DMS153 treated with DMSO at 0.1 percent for 48 hours (cell line): Measurements from ENCODE around the gene PARP11.
"Not testable (repeated sequence)": the region's sequence is repeated elsewhere in the genome, so short reads cannot be mapped to it uniquely, and the experiment has no call there.

Experiments used
- DNase-seq: peaks from one replicate; lab custom pipeline; 2025; ENCODE audit not compliant: unreplicated experiment; lab: John Stamatoyannopoulos, UW

PARP11 gene

DNA sequence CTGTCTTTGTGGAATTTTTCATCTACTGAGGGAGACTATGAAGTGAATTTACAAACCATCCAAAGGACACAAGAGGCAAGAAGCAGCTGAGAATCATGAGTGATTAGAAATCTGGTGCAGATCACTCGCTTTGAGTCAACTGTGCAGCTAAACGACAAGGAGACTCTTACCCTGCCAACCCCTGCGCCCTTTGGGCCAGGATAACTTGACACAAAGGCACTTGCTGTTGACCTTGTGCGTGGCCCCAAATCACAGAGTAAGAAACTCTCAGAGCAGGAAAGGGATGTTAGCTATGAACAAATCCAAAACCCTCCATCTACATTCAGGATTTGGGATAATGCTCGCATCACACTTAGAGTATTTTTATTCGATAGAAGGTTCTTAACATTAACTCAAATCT, 11.5 kb upstream of the PARP11 start:
- no peak for DNase-seq

DNA sequence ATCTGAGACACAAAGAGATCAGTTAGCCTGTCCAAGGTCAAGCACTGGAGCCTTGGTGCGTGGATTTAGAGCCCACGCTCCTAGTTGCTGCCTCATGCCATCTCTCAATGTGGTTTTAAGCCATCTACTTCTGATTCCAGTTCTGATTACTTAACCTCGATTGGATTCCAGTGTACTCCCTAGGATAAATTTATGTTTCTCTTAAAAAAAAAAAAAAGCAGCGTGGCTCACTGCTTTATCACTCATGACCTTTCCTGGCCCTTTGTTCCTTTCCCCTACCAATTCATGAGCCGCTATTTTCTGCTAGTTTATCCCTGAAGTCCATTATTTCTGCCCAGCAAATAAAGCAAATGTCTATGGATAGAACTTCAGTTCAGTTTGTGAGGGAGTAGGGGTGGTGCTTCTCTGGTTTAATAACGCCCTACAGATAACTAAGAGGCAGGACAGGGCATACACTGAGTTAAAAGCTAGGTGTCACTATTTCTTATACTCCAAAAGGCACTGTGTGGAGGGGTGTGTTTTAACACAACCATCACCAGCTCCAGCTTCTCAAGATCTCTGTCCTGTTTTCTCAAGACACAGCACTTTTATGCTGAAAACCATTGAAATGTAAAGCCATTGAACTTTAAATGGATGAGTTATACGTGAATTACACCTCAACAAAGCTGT, 9.8 kb upstream of the PARP11 start:
- DNase-seq = no peak

DNA sequence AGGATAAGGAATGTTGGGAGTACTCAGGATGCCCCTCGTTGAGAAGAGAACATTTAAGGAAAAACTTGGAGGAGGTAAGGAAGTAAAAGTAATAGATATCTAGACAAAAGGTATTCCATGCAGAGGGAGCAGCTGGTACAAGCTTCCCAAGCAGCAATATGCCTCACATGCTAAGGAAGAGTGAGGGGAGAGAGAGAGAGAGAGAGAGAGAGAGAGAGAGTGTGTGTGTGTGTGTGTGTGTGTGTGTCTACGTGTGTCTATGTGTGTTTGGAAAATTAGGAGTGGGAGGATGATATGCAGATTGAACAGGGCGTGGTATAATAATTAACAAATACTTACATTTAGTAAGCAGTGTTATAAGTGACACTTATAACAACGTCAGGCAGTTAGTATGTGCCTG, 9.2 kb upstream of the PARP11 start:
- no peak for DNase-seq

DNA sequence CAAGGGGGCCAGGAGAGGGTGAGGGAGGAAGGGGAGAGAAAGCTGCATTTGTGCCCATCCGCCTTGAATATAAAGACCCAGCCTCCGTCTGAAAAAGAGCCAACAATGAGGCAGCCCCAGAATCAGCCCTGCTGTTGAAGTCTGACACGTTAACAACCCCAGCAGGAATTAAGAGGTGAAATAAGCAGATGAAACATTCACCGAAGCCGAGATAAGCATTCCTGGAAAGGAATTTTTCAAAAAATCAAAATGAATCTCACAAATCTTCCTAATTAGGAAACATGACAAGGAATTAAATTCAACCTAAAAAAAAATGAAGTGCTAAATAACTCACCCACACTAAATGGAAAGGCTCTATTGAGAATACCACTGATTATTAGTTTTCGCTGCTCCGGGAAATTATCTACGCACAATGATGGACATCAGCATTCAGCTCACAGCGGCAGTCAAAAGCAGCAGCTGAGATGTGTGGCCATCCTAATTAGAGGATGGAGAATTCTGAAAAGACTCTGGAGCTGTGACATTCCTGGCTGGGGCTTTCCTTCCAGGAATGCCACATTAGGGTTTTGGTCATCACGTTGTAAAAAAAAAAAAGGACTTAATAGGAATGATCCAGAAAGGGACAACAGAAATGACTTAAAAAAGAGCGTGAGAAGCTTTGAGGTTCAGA, 8.2 kb upstream of the PARP11 start:
- DNase-seq = no peak

DNA sequence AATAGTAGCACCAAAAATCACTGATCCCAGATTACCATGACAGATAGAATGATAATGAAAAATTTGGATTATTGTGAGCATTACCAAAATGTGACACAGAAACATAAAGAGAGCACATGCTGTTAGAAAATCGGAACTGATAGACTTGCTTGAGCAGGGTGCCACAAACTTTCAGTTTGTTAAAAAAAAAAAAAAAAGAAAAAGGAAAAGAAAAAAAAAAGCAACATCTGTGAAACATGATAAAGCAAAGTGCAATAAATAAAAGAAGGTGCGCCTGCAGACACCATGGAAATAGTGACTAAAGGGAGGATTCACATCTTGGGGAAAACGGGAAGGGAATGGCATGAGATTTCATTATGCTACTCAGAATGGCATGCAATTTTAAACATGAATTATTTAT, 6.6 kb upstream of the PARP11 start:
- DNase-seq = no peak

DNA sequence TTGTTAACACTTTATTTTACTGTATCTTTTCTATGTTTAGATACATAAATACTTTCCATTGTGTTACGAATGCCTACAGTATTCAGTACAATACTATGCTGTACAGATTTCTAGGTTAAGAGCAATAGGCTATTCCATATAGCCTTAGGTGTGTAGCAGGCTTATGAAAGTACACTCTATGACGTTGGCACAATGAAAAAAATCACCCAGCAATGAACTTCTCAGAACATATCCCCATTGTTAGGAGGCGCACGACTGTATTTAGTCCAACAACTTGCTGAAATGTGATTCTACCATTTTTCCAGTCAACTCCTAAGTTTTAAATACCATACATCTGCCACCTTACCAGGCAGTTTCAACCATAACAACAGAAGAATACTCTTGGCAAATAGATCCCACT, 1.8 kb downstream of the PARP11 start:
- DNase-seq = no peak

DNA sequence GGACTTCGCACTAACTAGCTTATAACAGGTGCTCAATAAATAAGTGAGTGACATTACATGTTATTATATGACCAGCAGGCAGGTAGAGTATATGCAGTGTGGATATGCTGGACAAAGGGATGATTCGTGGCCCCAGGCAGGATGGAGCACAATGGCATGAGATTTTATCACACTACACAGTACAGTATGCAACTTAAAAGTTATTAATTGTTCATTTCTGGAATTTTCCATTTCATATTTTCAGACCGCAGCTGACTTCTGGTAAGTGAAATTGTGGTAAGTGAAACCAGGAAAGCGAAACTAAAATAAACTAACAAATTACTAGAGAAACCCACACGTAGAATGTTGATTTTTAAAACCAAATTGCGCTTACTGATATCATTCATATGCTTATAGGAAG, 3.3 kb downstream of the PARP11 start:
- no peak for DNase-seq

DNA sequence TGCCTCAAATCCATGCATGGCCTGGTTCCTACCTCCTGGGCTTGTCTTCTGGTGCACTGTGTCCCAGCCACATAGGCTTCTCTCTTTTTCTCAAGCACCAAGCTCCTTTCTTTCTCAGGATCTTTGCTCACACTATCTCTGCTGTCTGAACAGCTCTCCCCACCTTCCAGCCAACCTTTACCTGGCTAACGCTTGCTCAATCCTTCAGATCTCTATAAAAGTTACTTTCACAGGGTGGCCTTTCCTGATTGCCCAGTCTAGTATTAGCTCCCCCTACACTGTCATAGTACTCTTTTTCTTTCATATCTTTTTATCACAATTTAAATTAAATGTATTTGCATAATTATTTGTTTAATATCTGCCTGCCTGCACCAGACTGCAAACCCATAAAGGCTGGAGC, 3.8 kb downstream of the PARP11 start:
- no peak for DNase-seq

DNA sequence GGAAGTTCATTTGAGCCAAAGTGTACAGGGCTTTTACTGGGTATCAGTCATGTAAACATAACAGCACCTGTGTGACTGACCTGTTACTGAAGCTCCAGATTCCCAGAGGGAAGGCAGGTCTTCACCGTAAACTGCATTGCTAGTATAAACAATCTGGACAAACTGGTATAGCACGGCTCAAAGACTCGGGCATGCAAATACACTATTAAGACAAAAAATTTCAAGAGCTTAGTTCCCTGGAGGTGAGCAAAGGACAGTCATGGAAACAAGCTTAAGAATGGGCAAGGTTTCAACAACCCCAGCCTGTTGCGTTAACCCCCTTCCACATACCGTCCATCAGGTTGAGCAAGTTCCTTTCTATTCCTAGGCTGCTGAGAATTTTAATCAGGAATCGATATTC, 9.4 kb downstream of the PARP11 start:
- no peak for DNase-seq

DNA sequence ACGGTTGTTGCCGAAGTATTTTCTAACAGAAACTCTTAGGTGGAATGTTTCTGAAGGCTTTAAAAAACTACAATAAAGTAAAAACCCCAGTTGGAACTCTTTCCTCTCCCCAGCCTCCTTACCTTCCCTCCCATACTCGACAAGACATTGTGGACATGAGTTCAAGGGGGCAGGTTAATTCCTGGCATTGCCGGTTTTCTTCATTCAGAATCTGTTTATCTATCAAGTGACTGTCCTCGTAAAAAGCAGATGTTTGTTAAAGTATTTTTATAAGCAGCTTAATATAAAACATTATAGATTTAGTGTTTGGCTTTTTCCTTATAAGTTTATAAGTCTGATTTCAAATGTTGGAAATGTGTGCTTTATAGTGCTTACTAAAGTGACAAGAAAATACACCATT, 30.7 kb downstream of the PARP11 start:
- no peak for DNase-seq

DNA sequence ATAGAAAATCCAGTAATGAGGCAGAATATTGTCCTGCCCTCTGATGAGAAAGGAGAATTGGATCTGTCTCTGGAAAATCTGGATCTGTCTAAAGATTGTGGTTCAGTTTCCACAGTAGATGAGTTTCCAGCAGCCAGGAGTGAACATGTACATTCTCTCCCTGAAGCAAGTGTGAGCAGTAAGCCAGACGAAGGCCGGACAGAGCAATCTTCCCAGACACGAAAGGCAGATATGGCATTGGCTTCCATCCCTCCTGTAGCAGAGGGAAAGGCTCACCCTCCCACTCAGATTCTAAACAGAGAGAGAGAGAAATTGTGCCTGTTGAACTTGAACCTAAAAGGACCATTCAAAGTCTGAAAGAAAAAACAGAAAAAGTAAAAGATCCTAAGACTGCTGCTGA, 31.4 kb downstream of the PARP11 start:
- DNase-seq = no peak

DNA sequence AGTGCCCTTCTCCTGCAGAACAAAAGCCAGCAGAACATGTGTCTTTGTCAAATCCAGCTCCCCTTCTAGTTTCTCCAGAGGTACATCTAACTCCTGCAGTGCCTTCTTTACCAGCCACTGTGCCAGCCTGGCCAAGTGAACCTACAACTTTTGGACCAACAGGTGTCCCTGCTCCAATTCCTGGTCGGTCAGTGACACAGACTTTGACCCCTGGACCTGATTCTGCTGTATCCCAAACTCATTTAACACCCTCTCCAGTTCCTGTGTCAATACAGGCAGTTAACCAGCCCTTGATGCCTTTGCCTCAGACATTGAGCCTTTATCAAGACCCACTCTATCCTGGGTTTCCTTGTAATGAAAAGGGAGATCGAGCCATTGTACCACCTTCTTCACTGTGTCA, 32.4 kb downstream of the PARP11 start:
- DNase-seq = not testable (repeated sequence)

DNA sequence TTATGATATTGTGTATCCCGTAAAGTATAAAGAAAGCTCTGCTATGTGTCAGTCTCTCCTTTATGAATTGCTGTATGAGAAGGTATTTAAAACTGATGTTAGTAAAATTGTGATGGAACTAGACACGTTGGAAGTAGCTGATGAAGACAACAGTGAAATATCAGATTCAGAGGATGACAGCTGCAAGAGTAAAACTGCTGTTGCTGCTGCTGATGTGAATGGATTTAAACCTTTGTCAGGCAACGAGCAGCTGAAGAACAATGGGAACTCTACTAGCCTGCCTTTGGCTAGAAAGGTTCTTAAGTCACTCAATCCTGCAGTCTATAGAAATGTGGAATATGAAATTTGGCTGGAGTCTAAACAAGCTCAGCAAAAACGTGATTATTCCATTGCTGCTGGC, 33.5 kb downstream of the PARP11 start:
- DNase-seq = not testable (repeated sequence)

DNA sequence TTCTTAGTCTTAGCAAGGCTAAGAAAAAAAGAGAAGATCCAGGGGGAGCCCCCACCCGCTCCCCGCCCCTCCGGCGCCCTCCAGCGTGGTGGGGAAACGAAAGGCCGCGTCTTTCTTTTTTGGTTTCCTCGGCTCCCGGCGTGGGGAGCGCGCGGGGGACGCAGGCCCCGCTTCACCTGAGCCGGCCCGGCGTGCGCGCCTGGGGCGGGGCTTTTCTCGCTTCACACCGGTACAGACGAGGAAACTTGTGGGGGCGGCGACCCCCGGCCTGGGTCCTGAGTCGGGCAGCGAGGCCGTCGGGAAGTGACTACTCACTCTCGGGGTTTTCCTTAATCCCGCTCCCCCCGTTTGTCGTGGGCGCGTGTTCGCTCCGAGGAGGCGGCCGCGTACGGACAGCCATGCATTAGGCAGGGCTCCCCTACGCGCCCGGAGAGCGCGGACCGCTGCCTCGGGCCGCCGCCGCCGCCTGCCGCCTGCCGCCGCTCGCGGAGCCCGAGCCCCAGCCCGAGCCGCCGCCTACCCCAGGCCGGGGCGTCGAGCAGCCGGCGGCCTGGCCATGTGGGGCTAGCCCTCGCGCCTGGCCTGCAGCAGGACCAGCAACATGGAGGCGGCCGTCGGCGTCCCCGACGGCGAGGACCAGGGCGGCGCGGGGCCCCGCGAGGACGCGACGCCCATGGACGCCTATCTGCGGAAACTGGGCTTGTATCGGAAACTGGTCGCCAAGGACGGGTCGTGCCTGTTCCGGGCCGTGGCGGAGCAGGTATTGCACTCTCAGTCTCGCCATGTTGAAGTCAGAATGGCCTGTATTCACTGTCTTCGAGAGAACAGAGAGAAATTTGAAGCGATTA, 34.3 kb downstream of the PARP11 start:
- not testable (repeated sequence) for DNase-seq

DNA sequence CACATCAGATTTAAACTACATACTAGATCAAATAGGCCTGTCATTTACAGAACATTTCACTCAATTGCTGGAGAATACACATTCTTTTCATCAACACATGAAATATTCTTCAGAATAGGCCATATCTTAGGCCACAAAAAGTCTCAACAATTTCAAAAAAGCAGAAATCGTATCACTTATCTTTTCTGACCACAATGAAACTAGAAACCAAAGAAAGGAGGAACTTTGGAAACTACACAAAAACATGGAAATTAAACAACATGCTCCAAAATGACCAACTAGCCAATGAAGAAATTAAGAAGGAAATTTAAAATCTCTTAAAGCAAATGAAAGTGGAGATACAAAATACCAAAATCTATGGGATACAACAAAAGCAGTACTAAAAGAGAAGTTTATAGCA, 35.1 kb downstream of the PARP11 start:
- DNase-seq = no peak

DNA sequence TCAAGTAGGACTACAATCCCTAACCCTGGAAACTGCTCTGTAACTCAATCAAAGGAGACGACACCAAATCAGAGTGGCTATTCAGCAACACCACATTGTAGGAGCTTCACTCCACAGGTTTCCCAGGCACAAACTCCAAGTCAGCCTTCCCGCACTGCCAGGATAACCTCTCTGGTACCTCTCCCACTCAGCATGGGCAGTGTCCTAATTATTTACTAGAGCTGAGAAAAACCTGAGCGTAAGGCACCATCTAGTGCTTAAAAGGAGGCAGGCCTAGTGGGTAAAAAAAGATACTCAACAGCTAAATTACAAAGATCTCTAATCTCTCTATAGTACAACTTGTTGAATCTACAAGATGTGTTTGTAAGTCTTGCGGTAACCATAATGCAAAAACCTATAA, 36.1 kb downstream of the PARP11 start:
- no peak for DNase-seq

DNA sequence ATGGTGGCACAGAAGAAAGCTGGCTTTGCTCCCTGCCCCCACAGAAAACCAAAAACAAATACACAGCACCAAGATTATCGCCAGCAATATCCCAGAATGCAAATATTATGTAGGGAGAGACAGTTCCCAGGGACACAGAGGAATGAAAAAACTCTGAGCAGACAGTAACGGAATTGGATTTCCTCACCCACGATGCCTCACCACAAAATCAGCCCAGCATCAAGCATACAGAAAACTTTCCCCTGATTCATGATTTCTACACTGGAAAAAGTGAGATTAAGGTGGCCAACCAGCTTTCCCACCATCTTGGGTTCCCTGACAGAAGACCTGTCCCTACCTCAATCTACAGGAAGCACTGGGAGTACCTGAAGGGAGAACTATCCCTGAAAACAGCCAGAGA, 36.6 kb downstream of the PARP11 start:
- DNase-seq = no peak

DNA sequence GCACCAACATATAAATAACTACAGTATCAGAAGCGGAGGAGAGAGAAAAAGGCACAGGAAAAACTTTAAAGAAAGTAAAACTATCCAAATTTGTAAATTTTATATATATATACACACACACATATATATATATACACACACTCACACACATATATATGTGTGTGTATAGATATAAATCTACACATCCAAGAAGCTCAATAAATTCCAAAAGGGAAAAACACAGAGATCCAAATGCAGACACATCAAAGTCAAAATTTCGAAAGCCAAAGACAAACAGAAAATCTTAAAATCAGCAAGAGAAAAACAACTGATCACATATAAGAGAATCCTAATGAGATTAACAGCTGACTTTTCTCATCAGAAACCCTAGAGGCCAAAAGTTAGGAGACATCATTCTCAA, 37.3 kb downstream of the PARP11 start:
- DNase-seq = no peak

DNA sequence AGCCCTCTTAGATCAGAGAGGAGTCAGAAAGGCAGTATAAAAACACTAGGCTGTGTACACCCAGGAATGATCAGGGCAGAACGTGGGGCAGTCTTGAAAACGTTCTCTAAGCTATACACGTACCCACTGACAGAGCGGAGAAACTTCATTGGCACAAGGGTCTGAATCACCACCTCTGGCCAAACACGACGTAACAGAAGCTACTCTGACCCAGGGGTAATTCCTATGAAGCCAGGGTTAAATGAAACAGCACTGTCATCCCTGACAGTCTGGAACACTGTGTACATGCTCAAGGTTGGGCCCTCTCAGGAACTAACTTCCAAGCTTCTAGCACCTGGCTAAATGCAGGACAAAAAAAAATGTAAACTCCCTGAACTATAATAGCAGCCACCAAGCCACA, 38.4 kb downstream of the PARP11 start:
- no peak for DNase-seq

DNA sequence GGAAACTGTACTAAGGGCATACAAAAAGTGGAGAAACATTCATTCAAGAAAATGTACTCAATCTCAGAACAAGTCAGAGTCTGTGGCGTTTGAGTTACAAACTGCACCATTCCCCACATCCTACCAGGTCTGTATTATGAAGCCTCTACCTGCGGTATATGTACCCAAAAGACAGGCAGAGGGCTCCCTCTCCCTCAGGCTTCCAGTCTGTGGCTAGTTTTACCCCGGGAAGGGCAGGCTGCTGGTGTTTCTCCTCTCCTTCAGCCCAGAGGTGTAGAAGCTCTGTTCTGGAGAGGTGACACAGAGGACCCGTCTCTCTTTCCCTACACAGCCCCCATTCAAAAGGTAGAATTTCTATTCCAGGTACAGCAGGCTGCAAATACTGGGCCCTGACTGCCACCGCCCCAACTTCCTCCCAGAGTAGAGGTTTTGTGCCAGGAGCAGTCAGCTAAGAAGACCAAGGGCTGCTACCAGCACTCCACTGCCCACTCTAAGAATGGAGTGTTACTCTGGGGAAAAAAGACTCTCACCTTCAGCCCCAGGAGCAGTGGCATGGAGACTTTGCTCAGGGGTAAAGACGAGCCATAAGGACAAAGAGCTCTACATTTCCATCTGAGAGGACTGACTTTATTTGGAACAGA, 39.4 kb downstream of the PARP11 start:
- DNase-seq = no peak

DNA sequence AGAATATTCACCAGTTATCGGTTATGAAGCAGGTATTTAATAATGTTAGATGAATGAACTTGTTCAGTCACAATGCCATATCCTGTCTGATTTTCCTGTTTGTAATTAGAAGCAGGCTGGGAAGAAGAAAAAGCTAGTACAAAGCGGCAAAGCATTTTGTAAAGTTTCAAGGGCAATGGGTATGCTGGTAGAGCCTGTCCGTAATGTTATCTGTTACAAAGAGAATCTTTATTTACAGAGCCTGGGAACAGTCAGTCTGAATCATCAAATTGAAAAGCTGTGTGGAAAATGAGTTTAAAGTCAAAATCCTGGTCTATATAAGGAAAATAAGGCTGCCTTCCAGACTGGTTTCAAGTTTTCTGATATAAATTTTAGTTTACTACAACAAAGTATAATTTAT, 40.5 kb downstream of the PARP11 start:
- no peak for DNase-seq

DNA sequence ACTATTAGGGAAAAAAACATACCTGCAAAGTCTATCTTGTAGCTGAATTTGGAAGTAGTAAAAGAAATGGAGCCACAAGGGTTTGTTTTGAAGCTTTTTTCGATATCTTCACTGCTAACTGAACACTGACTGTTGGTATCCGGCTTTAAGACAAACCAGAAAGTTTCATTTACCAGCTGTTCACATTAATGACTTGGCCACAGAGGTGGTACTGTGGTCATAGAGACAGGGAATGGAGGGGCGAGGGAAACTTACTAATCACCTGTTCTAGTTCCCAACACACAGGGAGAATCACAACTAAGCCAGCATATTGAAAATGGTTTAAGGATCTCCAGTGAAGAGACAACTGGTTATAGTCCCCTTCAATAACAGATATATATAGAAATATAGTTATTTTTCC, 44.3 kb downstream of the PARP11 start:
- DNase-seq = no peak
